K562 (cell line): Measurements from ENCODE around the gene BCR. TPM values are rescaled to one million over a fixed set of nuclear protein-coding genes. Genes with fewer than 3 reads are reported as not detected.
A peak's percentile ranks its signal among the peaks of the same experiment; 100 is the strongest.

Experiments
- ATAC-seq: fragments of 200-7000 bp; cut with Tn5 transposase; 3 replicates; pipeline ENCODE4 v1.9.1; 2020; ENCODE audit warnings: moderate library complexity
- BruUV-seq: library from RNA; stranded (reverse); fragments of 400-500 nt; replicated peaks from 2 replicates; lab custom pipeline; 2021; lab: Mats Ljungman, UMichigan
- CTCF ChIA-PET: fragments of 300-600 bp; formaldehyde crosslinking; extraction: SDS; loops from one replicate; lab custom pipeline; 2021; ENCODE audit warnings: low intra/inter-chr PET ratio; lab: Yijun Ruan, JAX
- POLR2A ChIA-PET: fragments of 300-600, 350-650 bp; sonication (Branson Sonifier 250); formaldehyde crosslinking; extraction: SDS; loops from one replicate; lab custom pipeline; 2021; ENCODE audit warnings: antibody characterized with exemption, inconsistent platforms; lab: Yijun Ruan, JAX
- DNase-seq, 4 experiments: peaks; one replicate each; pipeline versions ENCODE4 v3.0.0 to v3.0.0-alpha.2; 2011 to 2018; ENCODE audit warnings: low spot score in 3 of 4, mixed read lengths in 3 of 4; ENCODE audit errors: extremely low read depth in 1 of 4
- FAIRE-seq: peaks from 2 replicates; lab custom pipeline; 2011; peaks lifted over from hg19 to GRCh38; lab: Jason Lieb, UNC
- H2AFZ ChIP-seq: 2 replicates; pipeline ENCODE4 v1.6.0; 2011; ENCODE audit warnings: low read depth, low read length, control low read depth, inconsistent platforms
- H3K27ac ChIP-seq: fragments of 200-600 bp; 3 replicates; pipeline ENCODE4 v1.8.0; 2011; ENCODE audit warnings: low read depth, mild to moderate bottlenecking, control low read depth, inconsistent platforms, low read length, moderate library complexity, mixed read lengths; ENCODE audit errors: extremely low read depth
- H3K27me3 ChIP-seq, 2 experiments: fragments of 300-600 bp in 1 of 2; 2 replicates in 1 of 2; 3 replicates in 1 of 2; pipeline versions ENCODE4 v1.6.0 to v1.8.0; 2011; ENCODE audit warnings: inconsistent platforms in 2 of 2, low read length in 2 of 2, mild to moderate bottlenecking in 1 of 2, mixed read lengths in 1 of 2, moderate library complexity in 1 of 2; ENCODE audit not compliant: control insufficient read depth in 2 of 2, insufficient read depth in 2 of 2
- H3K36me3 ChIP-seq: fragments of 300-600 bp; 3 replicates; pipeline ENCODE4 v1.8.0; 2011; ENCODE audit warnings: mild to moderate bottlenecking, low read length, inconsistent platforms; ENCODE audit not compliant: control insufficient read depth, insufficient read depth
- H3K4me1 ChIP-seq, 2 experiments: fragments of 200-600 bp in 1 of 2; replicated peaks in 1 of 2; 2 replicates in 1 of 2; 3 replicates in 1 of 2; pipeline versions ENCODE4 v1.5.1 to v1.8.0; 2011; ENCODE audit warnings: inconsistent platforms in 2 of 2, low read length in 2 of 2, mild to moderate bottlenecking in 1 of 2, mixed read lengths in 1 of 2, moderate library complexity in 1 of 2; ENCODE audit not compliant: control insufficient read depth in 2 of 2, insufficient read depth in 2 of 2
- H3K4me2 ChIP-seq: 2 replicates; pipeline ENCODE4 v1.6.1; 2011; ENCODE audit warnings: low read length, control low read depth, inconsistent platforms, mixed read lengths; ENCODE audit not compliant: insufficient read depth
- H3K4me3 ChIP-seq: fragments of 200-600 bp; sonication (generic), shearing (Covaris generic); 2 replicates; pipeline ENCODE4 v1.5.1; 2016; ENCODE audit warnings: control low read depth, inconsistent platforms
- H3K79me2 ChIP-seq: fragments of 200-600 bp; 3 replicates; pipeline ENCODE4 v1.8.0; 2011; ENCODE audit warnings: low read length, inconsistent platforms; ENCODE audit not compliant: control insufficient read depth, insufficient read depth
- H3K9ac ChIP-seq, 2 experiments: 2 replicates each; pipeline versions ENCODE4 v1.6.0 to v1.6.1; 2011; ENCODE audit warnings: low read depth in 2 of 2, low read length in 2 of 2, control low read depth in 1 of 2, inconsistent platforms in 1 of 2, mild to moderate bottlenecking in 1 of 2, mixed read lengths in 1 of 2; ENCODE audit not compliant: insufficient read depth in 1 of 2
- H3K9me1 ChIP-seq: one replicate; pipeline ENCODE4 v1.6.0; 2011; ENCODE audit warnings: inconsistent platforms, mild to moderate bottlenecking, low read length, moderate library complexity; ENCODE audit not compliant: control insufficient read depth, insufficient read depth
- H3K9me3 ChIP-seq: replicated peaks from 2 replicates; pipeline ENCODE4 v1.5.1; 2011; ENCODE audit warnings: low read depth, low read length, inconsistent platforms; ENCODE audit not compliant: control insufficient read depth, insufficient read depth
- H4K20me1 ChIP-seq: replicated peaks from 2 replicates; pipeline ENCODE4 v1.6.1; 2011; ENCODE audit warnings: low read length, inconsistent platforms, mixed read lengths; ENCODE audit not compliant: control insufficient read depth, insufficient read depth
- DPF2 ChIP-seq: fragments of 450-650 bp; IDR thresholded peaks from 2 replicates; pipeline ENCODE4 v1.6.1; 2016
- MCM2 ChIP-seq: fragments of 450-650 bp; IDR thresholded peaks from 2 replicates; pipeline ENCODE4 v1.6.1; 2017; ENCODE audit warnings: low read depth, mild to moderate bottlenecking
- RBM34 ChIP-seq: fragments of 200-400 bp; formaldehyde crosslinking; IDR thresholded peaks from 2 replicates; pipeline ENCODE4 v1.6.1; 2018; ENCODE audit warnings: low read length, borderline replicate concordance; ENCODE audit not compliant: insufficient read depth
- RFX5 ChIP-seq: IDR thresholded peaks from 2 replicates; pipeline ENCODE4 v1.6.1; 2011; ENCODE audit warnings: low read depth, mild to moderate bottlenecking, improper control_type of control experiment, low read length
- SIX5 ChIP-seq, 2 experiments: IDR thresholded peaks; 2 replicates each; pipeline ENCODE4 v1.6.1; 2011; ENCODE audit warnings: low read length in 2 of 2, borderline replicate concordance in 1 of 2, low read depth in 1 of 2, mild to moderate bottlenecking in 1 of 2, moderate library complexity in 1 of 2; ENCODE audit not compliant: insufficient read depth in 1 of 2
- SREBF1 ChIP-seq: fragments of 150-350 bp; IDR thresholded peaks from 2 replicates; pipeline ENCODE4 v1.6.1; 2014; ENCODE audit warnings: antibody characterized with exemption, low read depth, low read length, borderline replicate concordance
- XRCC3 ChIP-seq: fragments of 450-650 bp; IDR thresholded peaks from 2 replicates; pipeline ENCODE4 v1.6.1; 2017; ENCODE audit warnings: mild to moderate bottlenecking, moderate library complexity
- WGBS: fragments of 100-300 bp; shearing (Covaris generic); methylation state at CpG from one replicate; pipeline ENCODE4 v1.1.6; 2016; ENCODE audit warnings: low coverage, mixed read lengths; ENCODE audit not compliant: insufficient coverage; ENCODE audit errors: missing lambda C conversion rate; 5-methylcytosine and 5-hydroxymethylcytosine counted together
- in situ Hi-C: fragments of 300-500 bp; cut with MboI; formaldehyde crosslinking; loops from 4 replicates; pipeline ENCODE4 v1.15.0; 2018; ENCODE audit warnings: inconsistent platforms, mixed read lengths
- intact Hi-C: fragments of 100-400 bp; cut with micrococcal nuclease; formaldehyde crosslinking; loops from 2 replicates; pipeline ENCODE4 v1.14.2; 2022
- polyA plus RNA-seq, 8 experiments: library from polyadenylated mRNA; depleted of rRNA in 4 of 8; stranded (reverse) in 5 of 8; unstranded in 3 of 8; fragments of >200 nt; fragmentation: Nextera tagmentation in 2 of 8; fragmentation: Illumina TruSeq in 1 of 8; extraction: Ambion mirVana in 2 of 8; extraction: Trizol in 1 of 8; gene quantifications; 2 replicates each; pipeline versions ENCODE4 v1.2.1 to v1.2.3, GENCODE V29; 2011 to 2014; ENCODE audit warnings: inconsistent platforms in 1 of 8, missing spikeins in 1 of 8
- total RNA-seq, 7 experiments: library from RNA; depleted of rRNA in 6 of 7; stranded (reverse); fragments of >200 nt in 6 of 7; fragmentation: Illumina TruSeq in 2 of 7; extraction: Trizol in 2 of 7; gene quantifications; 2 replicates each; pipeline versions ENCODE4 v1.2.1 to v1.2.3, GENCODE V29; 2011 to 2021; ENCODE audit warnings: low replicate concordance in 1 of 7
- TF ChIP-seq, protein P1 (sequence below): sonication (generic); formaldehyde crosslinking; IDR thresholded peaks from 2 replicates; pipeline ENCODE4 v1.8.1; 2023; ENCODE audit warnings: mild to moderate bottlenecking, missing genetic modification reagents
- TF ChIP-seq, protein P2 (sequence below): sonication (generic); formaldehyde crosslinking; IDR thresholded peaks from 2 replicates; pipeline ENCODE4 v1.8.1; 2023; ENCODE audit warnings: mild to moderate bottlenecking, missing genetic modification reagents

The BCR gene
- total and polyA plus RNA-seq, 9 of the 15 experiments (the other 6 are each of a cell fraction or from before 2014, with no cell fraction given): 0.41 to 150 (median 45.6) TPM

DNA sequence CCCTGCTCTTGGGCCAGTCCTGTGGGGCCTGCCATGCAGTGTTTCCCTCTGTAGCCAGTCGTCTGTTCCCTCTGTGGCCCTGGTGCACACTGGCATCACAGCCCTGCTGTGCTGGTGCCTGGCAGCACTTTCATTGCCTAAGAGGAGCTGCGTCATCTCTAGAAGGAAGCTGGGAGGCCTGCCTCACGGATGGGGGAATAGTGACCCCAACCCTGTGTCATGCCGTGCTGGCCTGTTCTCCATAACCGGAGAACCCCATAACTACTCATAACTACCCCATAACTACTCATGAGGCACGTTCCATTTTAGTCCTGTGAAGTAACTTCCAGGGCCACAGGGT lies 21.0 kb upstream of the BCR start:
- Histone ChIP-seq H3K27me3 (peaks cover 82 to 92% of the 10 kb centered on the region in 2 experiments), H3K79me2 (no peaks in the 10 kb centered on the region), H4K20me1 (peaks cover 82% of the 10 kb centered on the region), H3K4me3 (no peak overlapping the region), H3K9me1 (peaks cover 10% of the 10 kb centered on the region), H3K9me3 (no peaks in the 10 kb centered on the region), H3K9ac (peak overlapping the region in 1 of 2 experiments; percentile 59; a peak in 2 of 4 replicates), H3K4me1 (peaks cover 4 to 32% of the 10 kb centered on the region in 2 experiments; a peak in 4 of 5 replicates), H3K27ac (no peak overlapping the region), H2AFZ (no peak overlapping the region), H3K36me3 (no peaks in the 10 kb centered on the region), H3K4me2 (no peak overlapping the region)
- intact Hi-C loops (no loop called here), in situ Hi-C loops (loop anchor here (25.0 kb wide), 1 partner anchor 428 kb away; the partner anchor contains the start of gene IGLL1)
- ChIA-PET CTCF (interaction anchor here (0.6 kb wide), 1 partner anchor 10 kb away, joined by 3 read pairs; no protein-coding TSS in a partner anchor), POLR2A (interaction anchor here (0.7 to 86.5 kb wide), 4 partner anchors 10 to 42 kb away, joined by 3 to 3476 read pairs (median 4); partner anchors contain the start of genes BCR and RAB36)
- FAIRE-seq: no peak
- 4% methylated on average over 6 of the region's 6 CpGs for WGBS
- no peak for DNase-seq
- BruUV-seq: no TSS peak
- TF ChIP-seq RBM34: no peak
- peak in 1 of 2 experiments; percentile 27; a peak in 1 of 4 replicates for TF ChIP-seq SIX5 (IDR thresholded peaks at IDR 0.05; ENCODE audit: borderline replicate concordance in 1 of 2, insufficient read depth in 1 of 2, low read depth in 1 of 2, low read length in 2 of 2)
- TF ChIP-seq MCM2: no peak
- no peak for TF ChIP-seq RFX5
- TF ChIP-seq DPF2: no peak
- TF ChIP-seq, protein P1, sequence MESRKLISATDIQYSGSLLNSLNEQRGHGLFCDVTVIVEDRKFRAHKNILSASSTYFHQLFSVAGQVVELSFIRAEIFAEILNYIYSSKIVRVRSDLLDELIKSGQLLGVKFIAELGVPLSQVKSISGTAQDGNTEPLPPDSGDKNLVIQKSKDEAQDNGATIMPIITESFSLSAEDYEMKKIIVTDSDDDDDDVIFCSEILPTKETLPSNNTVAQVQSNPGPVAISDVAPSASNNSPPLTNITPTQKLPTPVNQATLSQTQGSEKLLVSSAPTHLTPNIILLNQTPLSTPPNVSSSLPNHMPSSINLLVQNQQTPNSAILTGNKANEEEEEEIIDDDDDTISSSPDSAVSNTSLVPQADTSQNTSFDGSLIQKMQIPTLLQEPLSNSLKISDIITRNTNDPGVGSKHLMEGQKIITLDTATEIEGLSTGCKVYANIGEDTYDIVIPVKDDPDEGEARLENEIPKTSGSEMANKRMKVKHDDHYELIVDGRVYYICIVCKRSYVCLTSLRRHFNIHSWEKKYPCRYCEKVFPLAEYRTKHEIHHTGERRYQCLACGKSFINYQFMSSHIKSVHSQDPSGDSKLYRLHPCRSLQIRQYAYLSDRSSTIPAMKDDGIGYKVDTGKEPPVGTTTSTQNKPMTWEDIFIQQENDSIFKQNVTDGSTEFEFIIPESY (CRISPR knock-in tag): no peak
- no peak for TF ChIP-seq XRCC3
- 0 out of 2 replicates have a peak, but pooled peaks have one; percentile 30 for TF ChIP-seq SREBF1
- TF ChIP-seq, protein P2, sequence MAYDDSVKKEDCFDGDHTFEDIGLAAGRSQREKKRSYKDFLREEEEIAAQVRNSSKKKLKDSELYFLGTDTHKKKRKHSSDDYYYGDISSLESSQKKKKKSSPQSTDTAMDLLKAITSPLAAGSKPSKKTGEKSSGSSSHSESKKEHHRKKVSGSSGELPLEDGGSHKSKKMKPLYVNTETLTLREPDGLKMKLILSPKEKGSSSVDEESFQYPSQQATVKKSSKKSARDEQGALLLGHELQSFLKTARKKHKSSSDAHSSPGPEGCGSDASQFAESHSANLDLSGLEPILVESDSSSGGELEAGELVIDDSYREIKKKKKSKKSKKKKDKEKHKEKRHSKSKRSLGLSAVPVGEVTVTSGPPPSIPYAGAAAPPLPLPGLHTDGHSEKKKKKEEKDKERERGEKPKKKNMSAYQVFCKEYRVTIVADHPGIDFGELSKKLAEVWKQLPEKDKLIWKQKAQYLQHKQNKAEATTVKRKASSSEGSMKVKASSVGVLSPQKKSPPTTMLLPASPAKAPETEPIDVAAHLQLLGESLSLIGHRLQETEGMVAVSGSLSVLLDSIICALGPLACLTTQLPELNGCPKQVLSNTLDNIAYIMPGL (CRISPR knock-in tag): 0 out of 2 replicates have a peak, but pooled peaks have one; percentile 7
- no peak for ATAC-seq
